ENCODE data around the gene MARK2. TPM values are rescaled to one million over a fixed set of nuclear protein-coding genes. Genes with fewer than 3 reads are reported as not detected.

The MARK2 gene
- total and polyA plus RNA-seq, 2 donors (not counting 1 experiment from before 2014, with no cell fraction given): 6.4 to 12.3 TPM

GRCh38 chr11:63871962-63872799 lies 33.3 kb downstream of the MARK2 start:
- H3K27ac ChIP-seq (ENCODE audit: insufficient read depth, low read length): no peak overlapping the region
- H3K27me3 ChIP-seq (ENCODE audit: control insufficient read depth, insufficient read depth, low read length): no peaks in the 10 kb centered on the region
- no peak overlapping the region for H2AFZ ChIP-seq (ENCODE audit: low read length)
- H3K4me3 ChIP-seq (replicated peaks in 1 of 4; ENCODE audit: control extremely low read depth in 1 of 4, insufficient read depth in 1 of 4, low read depth in 3 of 4, low read length in 4 of 4): no peak overlapping the region
- H3K9ac ChIP-seq (ENCODE audit: insufficient read depth, low read length): no peak overlapping the region
- peak overlapping the region; percentile 17 for H3K4me2 ChIP-seq (ENCODE audit: extremely low read depth, insufficient read depth, low read length)
- no peaks in the 10 kb centered on the region for H3K9me3 ChIP-seq (ENCODE audit: control insufficient read depth, insufficient read depth, low read depth, low read length)
- H3K4me1 ChIP-seq (ENCODE audit: control insufficient read depth, extremely low read depth, insufficient read depth, low read length): peaks cover 17% of the 10 kb centered on the region
- peaks cover 2% of the 10 kb centered on the region for H4K20me1 ChIP-seq (ENCODE audit: control insufficient read depth, extremely low read depth, insufficient read depth, low read length)
- peak; percentile 91 to 92 for DNase-seq (ENCODE audit: low read depth in 2 of 2)
- no peak for TF ChIP-seq EZH2 (IDR thresholded peaks at IDR 0.05; ENCODE audit: low read length, missing control alignments)
- TF ChIP-seq, protein P1, sequence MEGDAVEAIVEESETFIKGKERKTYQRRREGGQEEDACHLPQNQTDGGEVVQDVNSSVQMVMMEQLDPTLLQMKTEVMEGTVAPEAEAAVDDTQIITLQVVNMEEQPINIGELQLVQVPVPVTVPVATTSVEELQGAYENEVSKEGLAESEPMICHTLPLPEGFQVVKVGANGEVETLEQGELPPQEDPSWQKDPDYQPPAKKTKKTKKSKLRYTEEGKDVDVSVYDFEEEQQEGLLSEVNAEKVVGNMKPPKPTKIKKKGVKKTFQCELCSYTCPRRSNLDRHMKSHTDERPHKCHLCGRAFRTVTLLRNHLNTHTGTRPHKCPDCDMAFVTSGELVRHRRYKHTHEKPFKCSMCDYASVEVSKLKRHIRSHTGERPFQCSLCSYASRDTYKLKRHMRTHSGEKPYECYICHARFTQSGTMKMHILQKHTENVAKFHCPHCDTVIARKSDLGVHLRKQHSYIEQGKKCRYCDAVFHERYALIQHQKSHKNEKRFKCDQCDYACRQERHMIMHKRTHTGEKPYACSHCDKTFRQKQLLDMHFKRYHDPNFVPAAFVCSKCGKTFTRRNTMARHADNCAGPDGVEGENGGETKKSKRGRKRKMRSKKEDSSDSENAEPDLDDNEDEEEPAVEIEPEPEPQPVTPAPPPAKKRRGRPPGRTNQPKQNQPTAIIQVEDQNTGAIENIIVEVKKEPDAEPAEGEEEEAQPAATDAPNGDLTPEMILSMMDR (conservative IDR thresholded peaks at IDR 0.05 in 1 of 2, IDR thresholded peaks at IDR 0.05 in 1 of 2; ENCODE audit: low read depth in 1 of 2, low read length in 2 of 2): peak in 1 of 2 donors; percentile 41
- no peaks in the 10 kb centered on the region for H3K36me3 ChIP-seq (ENCODE audit: control insufficient read depth, insufficient read depth, low read length)
- peaks cover 67% of the 10 kb centered on the region for H3K79me2 ChIP-seq (ENCODE audit: control insufficient read depth, insufficient read depth, low read length)

DNA sequence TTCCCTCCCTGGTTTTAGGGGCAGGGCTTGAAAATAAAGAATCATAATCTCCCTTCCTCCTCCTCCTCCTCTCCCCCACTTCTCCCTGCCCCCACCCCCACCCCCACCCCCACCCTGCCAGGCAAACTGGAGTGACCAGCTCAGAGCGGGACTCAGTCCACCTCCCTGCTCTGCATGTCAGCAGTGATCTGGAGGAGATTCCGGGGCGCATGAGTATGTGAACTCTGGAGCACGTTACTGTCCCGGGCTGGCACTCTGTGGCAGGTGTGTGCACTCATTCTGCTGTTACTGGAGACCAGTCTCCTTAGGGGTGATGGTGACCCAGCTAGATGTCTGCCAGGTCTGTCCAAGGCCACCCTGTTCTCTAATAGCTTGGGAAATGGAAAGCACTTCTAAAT lies 33.9 kb downstream of the MARK2 start:
- DNase-seq (ENCODE audit: low read depth in 2 of 2): no peak
- H3K27me3 ChIP-seq (ENCODE audit: control insufficient read depth, insufficient read depth, low read length): no peaks in the 10 kb centered on the region
- H3K9ac ChIP-seq (ENCODE audit: insufficient read depth, low read length): no peak overlapping the region
- H3K4me2 ChIP-seq (ENCODE audit: extremely low read depth, insufficient read depth, low read length): no peak overlapping the region
- no peak overlapping the region for H2AFZ ChIP-seq (ENCODE audit: low read length)
- no peak overlapping the region for H3K4me3 ChIP-seq (replicated peaks in 1 of 4; ENCODE audit: control extremely low read depth in 1 of 4, insufficient read depth in 1 of 4, low read depth in 3 of 4, low read length in 4 of 4)
- peaks cover 2% of the 10 kb centered on the region for H4K20me1 ChIP-seq (ENCODE audit: control insufficient read depth, extremely low read depth, insufficient read depth, low read length)
- no peaks in the 10 kb centered on the region for H3K36me3 ChIP-seq (ENCODE audit: control insufficient read depth, insufficient read depth, low read length)
- H3K9me3 ChIP-seq (ENCODE audit: control insufficient read depth, insufficient read depth, low read depth, low read length): no peaks in the 10 kb centered on the region
- peaks cover 68% of the 10 kb centered on the region for H3K79me2 ChIP-seq (ENCODE audit: control insufficient read depth, insufficient read depth, low read length)
- H3K27ac ChIP-seq (ENCODE audit: insufficient read depth, low read length): no peak overlapping the region
- no peak for TF ChIP-seq EZH2 (IDR thresholded peaks at IDR 0.05; ENCODE audit: low read length, missing control alignments)
- TF ChIP-seq, protein P1 (conservative IDR thresholded peaks at IDR 0.05 in 1 of 2, IDR thresholded peaks at IDR 0.05 in 1 of 2; ENCODE audit: low read depth in 1 of 2, low read length in 2 of 2): no peak
- H3K4me1 ChIP-seq (ENCODE audit: control insufficient read depth, extremely low read depth, insufficient read depth, low read length): peaks cover 17% of the 10 kb centered on the region

DNA sequence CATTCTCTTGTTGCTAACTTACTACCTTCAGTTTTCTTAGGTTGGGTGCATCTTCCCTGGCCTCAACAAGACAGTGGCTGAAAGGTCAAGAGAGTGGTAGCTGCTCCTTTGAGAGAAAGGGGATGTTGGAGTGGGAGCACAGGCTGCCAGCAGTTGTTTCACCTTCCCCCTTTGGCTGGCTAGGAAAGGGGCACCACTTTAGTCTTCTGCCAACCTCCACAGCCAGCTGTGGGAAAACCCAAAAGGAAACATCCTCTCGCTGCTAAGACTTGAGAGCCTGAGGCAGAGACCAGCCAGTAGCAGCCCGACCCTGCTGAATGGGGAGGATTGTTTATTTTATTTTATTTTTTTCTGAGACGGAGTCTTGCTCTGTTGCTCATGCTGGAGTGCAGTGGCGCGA lies 34.4 kb downstream of the MARK2 start:
- peaks cover 17% of the 10 kb centered on the region for H3K4me1 ChIP-seq (ENCODE audit: control insufficient read depth, extremely low read depth, insufficient read depth, low read length)
- H3K4me2 ChIP-seq (ENCODE audit: extremely low read depth, insufficient read depth, low read length): no peak overlapping the region
- no peak overlapping the region for H3K4me3 ChIP-seq (replicated peaks in 1 of 4; ENCODE audit: control extremely low read depth in 1 of 4, insufficient read depth in 1 of 4, low read depth in 3 of 4, low read length in 4 of 4)
- no peak for DNase-seq (ENCODE audit: low read depth in 2 of 2)
- H3K79me2 ChIP-seq (ENCODE audit: control insufficient read depth, insufficient read depth, low read length): peaks cover 67% of the 10 kb centered on the region
- H3K36me3 ChIP-seq (ENCODE audit: control insufficient read depth, insufficient read depth, low read length): no peaks in the 10 kb centered on the region
- no peaks in the 10 kb centered on the region for H3K9me3 ChIP-seq (ENCODE audit: control insufficient read depth, insufficient read depth, low read depth, low read length)
- H4K20me1 ChIP-seq (ENCODE audit: control insufficient read depth, extremely low read depth, insufficient read depth, low read length): peaks cover 2% of the 10 kb centered on the region
- no peak overlapping the region for H3K27ac ChIP-seq (ENCODE audit: insufficient read depth, low read length)
- no peaks in the 10 kb centered on the region for H3K27me3 ChIP-seq (ENCODE audit: control insufficient read depth, insufficient read depth, low read length)
- no peak overlapping the region for H2AFZ ChIP-seq (ENCODE audit: low read length)
- H3K9ac ChIP-seq (ENCODE audit: insufficient read depth, low read length): no peak overlapping the region
- no peak for TF ChIP-seq EZH2 (IDR thresholded peaks at IDR 0.05; ENCODE audit: low read length, missing control alignments)
- TF ChIP-seq, protein P1 (conservative IDR thresholded peaks at IDR 0.05 in 1 of 2, IDR thresholded peaks at IDR 0.05 in 1 of 2; ENCODE audit: low read depth in 1 of 2, low read length in 2 of 2): no peak
